NCI-H2196 (cell line): ENCODE measurements around the gene VAT1.
A peak's percentile ranks its signal among the peaks of the same experiment; 100 is the strongest.
"Not testable (repeated sequence)": the region's sequence is repeated elsewhere in the genome, so short reads cannot be mapped to it uniquely, and the experiment has no call there.

Experiments used
- DNase-seq: peaks from one replicate; lab custom pipeline; 2025; ENCODE audit not compliant: unreplicated experiment; lab: John Stamatoyannopoulos, UW

VAT1 gene

DNA sequence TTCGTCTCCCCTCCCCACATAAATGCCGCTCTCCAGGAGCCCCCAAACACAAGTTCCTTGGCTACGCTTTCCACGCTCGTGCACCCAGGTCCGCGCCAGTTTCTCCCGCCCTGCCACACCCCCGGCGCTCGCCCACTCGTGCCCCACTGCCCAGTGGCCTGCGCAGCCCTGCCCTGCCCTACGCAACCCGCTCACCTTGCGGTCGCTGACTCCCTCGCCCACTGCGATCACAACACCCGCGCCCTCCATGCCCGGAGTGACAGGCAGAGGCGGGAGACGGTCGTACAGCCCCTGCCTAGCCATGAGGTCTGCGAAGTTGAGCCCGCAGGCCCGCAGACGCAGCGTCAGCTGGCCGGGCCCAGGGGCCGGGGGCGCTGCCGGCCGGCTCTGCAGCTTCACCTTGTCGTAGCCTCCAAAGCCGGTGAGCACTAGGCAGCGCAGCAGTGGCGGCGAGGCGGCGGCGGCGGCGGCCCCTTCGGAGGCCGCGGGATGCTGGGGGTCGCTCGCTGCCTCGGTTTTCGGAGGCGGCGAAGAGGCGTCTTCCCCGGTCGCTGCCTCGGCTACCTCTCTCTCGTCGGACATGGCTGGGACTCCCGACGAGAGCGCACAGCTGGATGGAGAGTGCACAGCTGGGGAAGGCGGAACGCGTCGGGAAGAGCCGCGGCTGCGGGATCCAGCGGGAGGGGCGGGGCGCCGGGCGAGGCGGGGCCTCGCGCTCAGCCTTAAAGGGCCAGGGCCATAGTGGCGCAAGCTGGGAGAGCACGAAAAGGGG lies at the start of gene VAT1:
TSS of gene VAT1 (minus strand) at position 645 of the 772 bp plus-strand sequence. CDS start at position 582, 63 bp downstream.
- DNase-seq: peak; percentile 57

DNA sequence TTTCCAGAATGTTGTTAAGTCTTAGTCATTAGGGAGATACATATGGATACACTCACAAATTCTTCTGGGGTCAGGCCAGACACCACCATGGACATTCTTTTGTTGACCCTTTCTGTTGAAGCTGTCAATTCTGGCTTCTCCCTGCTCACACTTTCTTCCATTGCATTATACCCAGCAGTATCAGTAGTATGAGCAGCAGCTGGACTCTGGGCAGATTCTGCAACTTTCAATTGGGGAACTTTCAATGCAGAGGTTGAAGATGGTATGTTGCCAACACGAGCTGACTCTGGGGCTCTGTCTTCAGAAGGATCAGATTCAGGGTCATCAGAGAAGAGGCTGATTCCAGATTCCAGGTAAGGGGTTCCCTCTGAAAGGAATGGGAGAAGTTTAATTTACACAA lies 48.7 kb upstream of the VAT1 start:
- no peak for DNase-seq

DNA sequence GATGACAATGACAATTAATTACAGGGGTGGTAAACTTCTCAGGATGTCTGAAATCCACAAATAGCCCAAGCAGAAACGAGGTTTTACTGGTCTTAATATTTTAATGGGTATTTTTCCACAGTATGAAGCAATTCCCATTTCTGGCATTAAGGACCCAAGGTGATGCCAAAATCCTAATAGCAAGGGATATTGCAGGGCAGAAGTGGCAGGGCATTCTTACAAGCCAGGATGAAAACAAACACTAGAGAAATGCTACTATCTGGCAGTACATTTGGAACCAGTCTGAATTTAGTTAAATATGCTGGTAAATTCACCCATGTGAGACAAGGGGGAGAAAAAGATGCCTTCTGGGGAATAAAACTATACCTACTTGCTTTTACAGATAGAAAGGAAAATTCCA lies 48.1 kb upstream of the VAT1 start:
- no peak for DNase-seq

DNA sequence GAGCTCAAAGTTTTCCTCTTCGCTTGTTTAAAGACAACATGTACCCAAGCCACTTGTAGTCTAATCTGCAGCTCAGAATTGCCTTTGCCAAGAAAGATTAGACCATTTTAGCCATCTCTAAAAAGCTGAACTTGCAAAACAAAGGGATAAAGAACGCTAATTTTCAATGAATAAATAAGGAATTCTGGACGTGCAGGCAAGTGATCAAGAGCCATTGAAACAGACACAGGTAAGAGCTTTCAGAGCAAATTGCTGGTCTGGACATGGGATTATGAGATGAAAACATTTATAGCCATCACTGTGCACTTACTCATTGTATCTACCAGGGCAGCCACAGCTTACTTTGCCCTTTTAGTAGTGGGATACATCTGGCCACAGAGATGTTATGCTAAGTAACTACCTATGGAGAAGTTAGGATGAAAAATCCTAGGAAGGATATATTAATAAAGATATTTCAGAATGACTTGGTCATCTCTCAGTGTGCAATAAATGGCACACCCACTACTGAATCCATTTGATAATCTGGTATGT lies 47.2 kb upstream of the VAT1 start:
- DNase-seq: no peak

DNA sequence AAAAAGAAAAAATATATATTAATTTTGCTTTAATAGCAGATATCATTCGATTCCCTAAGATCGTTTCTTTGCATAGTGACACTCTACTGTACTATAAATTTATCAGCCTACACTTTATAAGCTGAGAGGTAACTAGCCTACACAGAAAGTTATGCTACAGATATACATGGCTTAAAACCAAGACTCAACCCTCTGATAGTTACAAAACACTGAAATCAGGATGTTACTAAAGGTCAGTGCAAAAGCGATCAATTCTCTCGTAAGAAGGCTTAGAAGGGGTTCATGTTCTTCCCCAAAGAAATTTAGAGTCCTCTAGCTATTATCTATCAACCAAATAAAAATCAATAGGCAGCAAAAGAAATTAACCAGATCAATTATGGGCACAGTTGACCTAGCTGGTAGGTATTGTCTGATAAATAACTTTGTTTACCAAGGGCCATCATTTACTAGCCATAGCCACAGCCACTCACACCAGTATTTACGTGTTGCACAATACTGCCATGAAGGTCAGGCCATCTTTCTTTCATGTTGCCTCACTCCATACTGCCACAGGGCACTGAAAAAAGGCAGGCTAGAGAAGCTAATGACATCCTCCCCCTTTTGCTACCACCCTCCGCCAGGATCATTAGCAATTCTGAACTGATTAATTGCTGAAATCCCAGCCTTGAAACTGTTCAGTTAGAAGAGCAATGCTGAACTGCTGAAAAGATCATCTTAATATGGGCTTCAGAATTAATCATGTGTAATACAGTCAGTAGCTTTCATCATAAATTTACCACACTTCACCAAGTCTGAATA lies 46.6 kb upstream of the VAT1 start:
- no peak for DNase-seq

DNA sequence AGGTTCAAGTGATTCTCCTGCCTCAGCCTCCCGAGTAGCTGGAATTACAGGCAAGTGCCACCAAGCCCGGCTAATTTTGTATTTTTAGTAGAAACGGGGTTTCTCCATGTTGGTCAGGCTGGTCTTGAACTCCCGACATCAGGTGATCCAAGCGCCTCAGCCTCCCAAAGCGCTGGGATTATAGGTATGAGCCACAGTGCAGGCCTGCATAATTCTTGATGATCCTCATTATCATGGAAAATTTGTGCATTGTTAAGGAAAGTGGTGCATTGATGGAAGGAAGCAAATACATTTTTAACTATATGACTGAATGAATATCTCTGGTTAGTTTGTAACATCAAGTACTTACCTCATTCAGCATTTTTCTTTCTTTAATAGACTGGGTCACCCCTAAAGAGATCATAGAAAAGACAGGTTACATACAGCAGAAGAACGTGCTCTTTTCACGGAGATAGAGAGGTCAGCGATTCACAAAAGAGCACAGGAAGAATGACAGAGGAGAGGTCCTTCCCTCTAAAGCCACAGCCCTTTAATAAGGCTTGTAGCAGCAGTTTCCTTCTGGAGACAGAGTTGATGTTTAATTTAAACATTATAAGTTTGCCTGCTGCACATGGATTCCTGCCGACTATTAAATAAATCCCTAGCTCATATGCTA lies 40.9 kb upstream of the VAT1 start:
- no peak for DNase-seq

DNA sequence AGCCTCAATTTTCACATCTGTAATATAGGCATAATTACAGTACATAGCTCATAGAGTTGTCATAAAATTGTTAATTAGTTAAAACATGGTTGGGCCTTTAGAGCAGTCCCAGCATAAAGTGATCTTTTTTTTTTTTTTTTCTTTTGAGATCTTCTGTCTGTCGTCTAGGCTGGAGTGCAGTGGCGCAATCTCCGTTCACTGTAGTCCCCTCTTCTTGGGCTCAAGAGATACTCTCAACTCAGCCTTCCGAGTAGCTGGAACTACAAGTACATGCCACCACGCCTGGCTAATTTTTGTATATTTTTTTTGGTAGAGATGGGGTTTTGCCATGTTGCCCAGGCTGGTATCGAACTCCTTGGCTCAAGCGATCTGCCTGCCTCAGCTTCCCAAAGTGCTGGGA lies 33.9 kb upstream of the VAT1 start:
- no peak for DNase-seq

DNA sequence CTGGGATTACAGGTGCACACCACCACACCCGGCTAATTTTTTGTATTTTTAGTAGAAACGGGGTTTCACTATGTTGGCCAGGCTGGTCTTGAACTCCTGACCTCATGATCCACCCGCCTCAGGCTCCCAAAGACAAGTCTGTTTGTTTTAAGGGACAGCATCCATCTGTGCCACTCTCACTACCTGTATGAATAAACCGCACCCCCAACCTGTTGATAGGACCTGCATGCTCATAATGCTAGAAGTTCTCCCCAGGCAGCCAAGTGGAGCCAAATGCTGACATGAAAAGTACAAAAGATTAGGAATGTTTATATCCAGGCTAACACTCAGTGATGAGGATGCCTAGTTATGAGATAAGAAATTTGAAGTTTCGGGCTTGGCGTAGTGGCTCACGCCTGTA lies 30.8 kb upstream of the VAT1 start:
- DNase-seq: not testable (repeated sequence)

DNA sequence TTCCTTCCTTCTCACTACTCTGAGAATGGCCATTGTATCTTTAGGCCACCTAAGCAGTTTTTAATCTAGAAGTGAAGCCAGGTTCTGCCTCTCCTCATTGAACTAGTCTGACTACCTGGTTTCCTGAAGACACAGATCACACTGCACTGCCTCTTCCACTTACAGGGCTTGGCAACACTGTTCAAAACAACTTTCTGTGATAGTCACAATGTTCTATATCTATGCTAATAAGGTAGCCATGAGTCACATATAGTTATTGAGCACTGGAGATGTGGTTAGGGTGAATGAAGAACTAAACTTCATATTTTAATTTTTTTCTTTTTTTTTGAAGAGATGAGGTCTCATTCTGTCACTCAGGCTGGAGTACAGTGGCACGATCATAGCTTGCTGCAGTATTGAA lies 29.8 kb upstream of the VAT1 start:
- no peak for DNase-seq

DNA sequence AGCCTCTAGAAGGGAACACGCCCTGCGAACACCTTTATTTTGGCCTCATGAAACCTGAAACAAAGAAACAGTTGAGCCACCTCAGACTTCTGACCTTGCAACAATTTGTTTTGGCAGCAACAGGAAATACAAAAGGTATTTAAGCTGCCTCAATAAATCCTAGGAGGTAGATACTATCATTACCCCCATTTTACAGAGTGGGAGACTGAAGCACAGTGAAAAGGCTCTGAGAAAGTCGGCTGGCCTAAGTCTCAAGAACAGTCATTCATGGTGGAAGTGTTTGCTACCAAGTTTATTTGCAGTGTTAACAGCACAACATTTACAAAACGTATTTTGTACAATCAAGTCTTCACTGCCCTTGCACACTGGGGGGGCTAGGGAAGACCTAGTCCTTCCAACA lies 21.8 kb upstream of the VAT1 start:
- DNase-seq: no peak

DNA sequence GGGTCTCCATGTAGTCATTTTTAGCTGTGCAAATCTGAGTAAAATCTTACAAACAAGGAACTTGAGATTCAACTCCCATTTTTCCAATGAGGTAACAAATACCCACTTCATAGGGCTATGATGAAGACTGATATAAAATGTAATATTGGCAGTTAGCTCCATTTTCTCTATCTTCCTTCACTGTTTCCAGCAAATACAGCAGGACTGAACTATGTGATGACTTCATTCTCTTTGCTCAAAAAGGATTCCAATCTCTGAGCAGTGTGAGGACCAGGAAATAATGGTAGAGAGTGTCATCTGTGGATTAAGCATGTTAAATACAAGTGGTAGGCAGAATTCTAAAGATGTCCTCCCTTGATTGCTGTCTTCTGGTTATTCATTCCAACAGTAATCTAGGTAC lies 21.1 kb upstream of the VAT1 start:
- no peak for DNase-seq

DNA sequence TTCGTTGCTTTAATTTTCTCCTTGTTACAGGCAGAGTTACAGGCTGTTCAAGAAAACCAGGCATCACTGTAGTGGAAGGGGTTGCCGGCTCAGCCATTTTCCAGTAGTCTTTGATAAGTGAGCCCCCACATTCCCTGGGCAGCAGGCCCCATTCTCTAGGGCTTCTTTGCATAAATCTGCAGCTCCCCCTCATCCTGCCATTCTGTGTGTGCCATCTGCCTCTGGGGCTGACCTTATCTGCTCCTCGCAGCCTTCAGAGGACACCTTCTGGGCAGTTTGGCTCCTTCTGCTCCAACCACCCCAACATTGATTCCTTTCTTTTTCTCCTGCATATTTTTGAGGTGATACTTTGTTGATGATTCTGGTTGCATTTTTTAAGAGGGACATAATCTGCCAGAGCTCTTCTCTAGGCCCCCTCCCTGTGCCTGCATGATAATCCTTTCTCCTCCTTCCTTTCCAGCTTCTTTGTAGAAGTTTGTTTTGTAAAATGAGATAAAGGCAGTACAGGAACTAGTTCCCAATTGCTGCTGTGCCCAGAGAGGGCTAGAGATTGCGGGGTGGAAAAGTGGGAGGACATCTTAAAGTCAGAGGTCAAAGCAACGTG lies 19.9 kb upstream of the VAT1 start:
- DNase-seq: no peak

DNA sequence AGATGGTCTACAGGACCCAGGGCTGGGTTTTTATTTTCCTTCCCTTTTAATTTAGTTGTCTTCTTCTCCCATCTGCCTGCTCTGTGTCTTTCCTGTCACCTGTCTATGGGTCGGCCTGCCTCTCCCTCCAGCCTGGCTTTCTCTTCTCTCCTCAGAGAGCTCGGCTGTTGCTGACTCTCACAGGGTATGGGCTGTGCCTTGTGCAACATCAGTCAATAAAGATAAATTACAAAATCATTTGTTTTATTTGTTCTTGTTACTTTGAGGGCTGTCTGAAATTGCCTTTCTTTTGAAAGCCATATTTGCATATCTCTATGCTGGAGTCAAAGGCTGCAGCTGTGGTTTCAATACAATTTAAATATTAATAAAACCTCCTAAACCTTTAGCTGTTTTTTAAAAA lies 18.5 kb upstream of the VAT1 start:
- no peak for DNase-seq

DNA sequence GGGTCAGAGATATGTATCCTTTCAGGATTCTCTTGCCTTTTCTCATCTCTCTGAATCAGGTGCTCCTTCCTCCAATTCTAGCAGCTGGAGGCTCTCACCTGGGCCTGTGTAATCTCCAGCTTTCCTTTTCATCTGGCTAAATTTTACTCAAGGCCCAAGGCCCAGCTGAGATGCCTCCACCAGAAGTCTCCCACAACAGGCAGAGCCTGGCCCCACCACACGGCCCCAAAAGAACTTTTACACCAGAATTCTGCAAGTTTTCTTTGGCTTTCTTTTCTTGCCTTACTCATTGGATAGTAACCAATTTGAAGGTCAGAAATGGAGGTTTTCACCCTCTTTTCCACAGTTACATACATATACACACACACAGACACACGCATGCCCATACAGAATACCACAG lies 17.5 kb upstream of the VAT1 start:
- no peak for DNase-seq

DNA sequence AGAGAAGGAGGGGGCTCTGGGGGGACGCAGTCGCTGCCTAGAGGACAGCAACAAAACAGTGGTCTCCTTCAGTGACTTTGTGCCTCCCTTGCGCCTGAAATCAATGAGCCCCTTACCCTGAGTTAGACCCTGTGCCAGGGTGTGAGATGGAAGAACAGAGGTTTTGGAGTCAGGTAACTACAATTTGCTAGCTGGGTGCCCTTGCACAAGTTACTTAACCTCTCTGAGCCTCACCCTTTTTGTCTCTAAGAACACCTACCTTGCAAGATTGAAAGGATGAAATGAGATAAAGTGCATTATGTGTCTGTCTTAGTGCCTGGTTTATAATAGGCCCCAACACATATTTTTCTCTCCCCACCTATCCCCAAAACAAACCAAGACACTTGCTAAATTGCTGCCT lies 12.7 kb upstream of the VAT1 start:
- no peak for DNase-seq

DNA sequence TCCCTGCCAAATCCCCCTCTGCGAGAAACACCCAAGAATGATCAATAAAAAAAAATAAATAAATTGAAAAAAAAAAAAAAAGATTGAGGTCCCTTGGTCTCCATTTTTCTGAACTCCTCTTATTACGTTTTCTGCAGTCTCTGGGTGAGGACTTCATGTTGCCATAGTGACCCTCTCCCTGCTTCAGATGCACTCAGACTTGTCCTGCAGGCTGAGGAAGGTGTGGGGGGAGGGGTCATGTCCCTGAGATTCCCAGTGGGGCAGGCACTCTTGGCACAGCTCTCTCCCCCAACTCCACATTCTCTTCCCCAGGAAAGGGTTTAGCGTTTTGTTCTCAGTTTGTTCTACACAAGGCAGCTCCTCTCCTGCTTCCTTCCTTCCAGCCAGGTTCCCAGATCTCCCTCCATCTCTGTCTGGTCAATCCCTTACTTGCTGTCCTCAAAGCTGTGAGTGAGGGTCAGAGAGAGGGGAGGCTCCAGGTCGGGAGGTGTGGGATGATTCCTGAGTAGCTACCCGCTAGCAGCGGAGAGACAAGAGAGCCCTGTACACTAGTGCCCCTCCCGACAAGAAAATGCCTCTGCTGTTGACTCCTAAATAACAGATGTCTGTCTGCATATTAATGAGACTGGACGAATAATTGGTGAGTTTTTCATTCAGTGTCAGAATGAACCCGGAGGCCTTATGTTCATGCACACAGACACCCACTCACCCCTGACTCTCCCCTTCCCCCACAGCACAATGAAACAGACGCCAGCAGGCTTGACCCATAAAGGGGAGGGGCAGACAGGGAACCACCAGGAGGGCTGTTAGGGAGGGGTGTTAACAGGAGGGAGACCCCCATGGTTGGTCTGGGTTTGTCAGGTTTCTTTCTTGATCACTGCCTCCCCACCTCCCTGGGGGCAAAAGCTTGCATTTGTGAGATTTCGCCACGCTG lies 12.0 kb upstream of the VAT1 start:
- DNase-seq: no peak

DNA sequence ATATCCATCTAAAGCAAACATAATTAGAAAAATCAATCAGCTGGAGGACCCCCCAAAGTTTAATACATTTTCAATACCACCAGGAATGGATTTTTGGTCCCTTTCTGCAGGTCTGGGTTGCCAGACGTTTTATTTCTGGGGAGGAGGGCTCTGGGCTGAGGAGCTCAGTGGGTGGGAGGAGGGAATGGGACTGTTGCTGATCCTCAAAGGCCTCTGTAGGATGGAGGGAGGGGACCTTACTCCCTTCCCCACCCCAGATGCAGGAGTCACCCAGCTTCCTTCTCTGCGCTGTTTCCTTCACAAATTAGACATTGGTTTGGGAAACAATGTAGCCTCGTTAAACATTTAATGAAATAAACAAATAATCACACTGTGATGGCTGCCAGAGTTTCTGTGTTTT lies 9.5 kb upstream of the VAT1 start:
- no peak for DNase-seq

DNA sequence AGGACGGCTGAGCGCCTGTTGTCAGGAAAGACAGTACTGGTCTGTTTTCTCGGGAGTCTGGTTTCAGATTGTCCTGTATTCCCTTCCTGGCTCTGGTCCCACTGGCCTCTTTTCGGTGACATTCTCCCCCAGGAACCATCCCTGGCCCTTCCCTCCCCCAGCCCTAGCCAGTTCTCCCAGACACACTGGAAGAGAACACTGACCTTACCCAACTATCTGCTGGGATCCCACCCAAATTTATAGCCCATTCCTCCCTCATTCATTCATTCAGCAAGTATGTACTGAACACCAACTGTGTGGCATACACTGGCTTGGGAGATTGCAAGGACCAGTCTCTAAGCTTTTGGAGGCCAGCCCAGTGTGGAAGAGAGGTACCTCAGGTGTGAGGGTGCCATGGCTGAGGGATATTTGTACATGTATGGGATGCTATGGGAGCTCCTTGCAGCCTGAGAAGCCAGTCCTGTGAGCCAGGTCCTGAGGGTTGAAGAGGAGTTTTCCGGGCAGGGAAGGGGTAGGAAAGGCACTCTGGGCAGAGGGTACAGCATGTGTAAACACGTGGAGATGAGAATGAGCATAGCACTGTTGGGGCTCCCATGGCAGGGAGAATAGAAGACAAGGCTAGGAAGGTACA lies 8.1 kb upstream of the VAT1 start:
- no peak for DNase-seq

DNA sequence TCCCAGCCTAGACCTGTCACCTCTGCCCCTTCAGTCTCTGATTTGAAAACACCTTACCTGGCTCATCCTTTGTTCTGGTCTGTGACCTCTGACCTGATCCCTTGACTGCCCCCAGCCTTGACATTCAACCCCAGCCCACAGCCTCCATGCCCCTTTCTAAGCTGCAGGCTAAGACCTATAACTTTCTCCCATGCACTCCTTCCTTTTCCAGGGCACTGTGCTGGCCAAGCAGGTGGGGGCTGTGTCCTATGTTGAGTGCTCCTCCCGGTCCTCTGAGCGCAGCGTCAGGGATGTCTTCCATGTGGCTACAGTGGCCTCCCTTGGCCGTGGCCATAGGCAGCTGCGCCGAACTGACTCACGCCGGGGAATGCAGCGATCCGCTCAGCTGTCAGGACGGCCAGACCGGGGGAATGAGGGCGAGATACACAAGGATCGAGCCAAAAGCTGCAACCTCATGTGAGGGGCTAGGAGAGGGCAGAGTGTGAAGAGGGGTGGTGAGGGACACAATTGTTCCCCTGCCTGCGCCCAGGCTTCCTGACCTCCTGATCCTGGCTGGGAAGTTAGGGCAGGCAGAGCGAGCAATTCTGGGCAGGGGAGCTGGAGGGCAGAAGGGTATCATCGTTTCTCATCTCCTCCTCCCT lies 6.2 kb upstream of the VAT1 start:
- no peak for DNase-seq
